Stimulated activated CD8-positive, alpha-beta memory T cell treated with anti-CD3 and anti-CD28 coated beads, Interleukin-12 subunit alpha, Interleukin-12 subunit beta, amount 100 ng/mL, for 24 hours (primary cell): Measurements from ENCODE around the gene FRRS1L.
"Not testable (repeated sequence)": the region's sequence is repeated elsewhere in the genome, so short reads cannot be mapped to it uniquely, and the experiment has no call there.

ENCODE experiments used
- DNase-seq: peaks from one replicate; pipeline ENCODE4 v3.0.0-alpha.2; 2020; ENCODE audit errors: extremely low read depth

Gene FRRS1L

GRCh38 chr9:109132567-109133021, 34.5 kb downstream of the FRRS1L start:
- DNase-seq = no peak

- no peak for DNase-seq
Observed at GRCh38 chr9:109129470-109130197, 37.4 kb downstream of the FRRS1L start.

GRCh38 chr9:109126671-109127070, 40.4 kb downstream of the FRRS1L start:
- DNase-seq = not testable (repeated sequence)

- DNase-seq = no peak
Observed at GRCh38 chr9:109124121-109124520, 42.9 kb downstream of the FRRS1L start.

- DNase-seq = no peak
Observed at GRCh38 chr9:109122726-109123621, 44.1 kb downstream of the FRRS1L start.

- no peak for DNase-seq
Observed at GRCh38 chr9:109121232-109121796, 45.7 kb downstream of the FRRS1L start.

GRCh38 chr9:109120204-109120789, 46.8 kb downstream of the FRRS1L start:
- no peak for DNase-seq

- DNase-seq = peak; percentile 88
Observed at GRCh38 chr9:109119439-109120203, 47.4 kb downstream of the FRRS1L start, which contains the start of gene TMEM245. TSS of gene TMEM245 (minus strand) at chr9:109119947. CDS start at chr9:109119913, 34 bp downstream.

- DNase-seq = no peak
Observed at GRCh38 chr9:109118808-109119438, 48.1 kb downstream of the FRRS1L start.

GRCh38 chr9:109117856-109118807, 48.9 kb downstream of the FRRS1L start:
- no peak for DNase-seq

GRCh38 chr9:109115931-109116526, 51.0 kb downstream of the FRRS1L start:
- DNase-seq = no peak

- no peak for DNase-seq
Observed at GRCh38 chr9:109114670-109115069, 52.4 kb downstream of the FRRS1L start.

GRCh38 chr9:109113892-109114609, 53.0 kb downstream of the FRRS1L start:
- DNase-seq = no peak

GRCh38 chr9:109113254-109113653, 53.8 kb downstream of the FRRS1L start:
- no peak for DNase-seq

GRCh38 chr9:109110329-109111021, 56.6 kb downstream of the FRRS1L start:
- DNase-seq = no peak

- no peak for DNase-seq
Observed at GRCh38 chr9:109109967-109110328, 57.1 kb downstream of the FRRS1L start.

- no peak for DNase-seq
Observed at GRCh38 chr9:109108318-109108717, 58.7 kb downstream of the FRRS1L start.
